ENCODE data around the gene ZNF678. TPM values are rescaled to one million over a fixed set of nuclear protein-coding genes. Genes with fewer than 3 reads are reported as not detected.
A peak's percentile ranks its signal among the peaks of the same experiment; 100 is the strongest.

Gene ZNF678
- total and polyA plus RNA-seq, 9 of the 15 experiments (the other 6 are each of a cell fraction or from before 2014, with no cell fraction given): 3.0 to 16.8 (median 8.0) TPM

- TF ChIP-seq HMGXB4 (CRISPR knock-in tag; IDR thresholded peaks at IDR 0.05) (no peak), L3MBTL2 (IDR thresholded peaks at IDR 0.05) (0 out of 2 replicates have a peak, but pooled peaks have one; percentile 46), KAT7 (CRISPR knock-in tag; IDR thresholded peaks at IDR 0.05; ENCODE audit: borderline replicate concordance) (no peak), NCOA6 (IDR thresholded peaks at IDR 0.05) (no peak), POLR3A (IDR thresholded peaks at IDR 0.05; ENCODE audit: borderline replicate concordance, extremely low read depth, insufficient read depth, insufficient read length) (no peak), ATF1 (CRISPR knock-in tag; IDR thresholded peaks at IDR 0.05) (no peak), ATF1 (tag; IDR thresholded peaks at IDR 0.05) (peak; percentile 66), MCM7 (IDR thresholded peaks at IDR 0.05) (no peak), ZNF41 (CRISPR knock-in tag; conservative IDR thresholded peaks at IDR 0.05) (no peak), ZNF146 (CRISPR knock-in tag; IDR thresholded peaks at IDR 0.05; ENCODE audit: unreplicated experiment) (no peak), CREB1 (IDR thresholded peaks at IDR 0.05) (no peak), CREB1 (CRISPR knock-in tag; IDR thresholded peaks at IDR 0.05) (peak; percentile 53), ETV1 (tag; conservative IDR thresholded peaks at IDR 0.05; ENCODE audit: low read depth) (no peak), TBP (optimal IDR thresholded peaks at IDR 0.05; ENCODE audit: low read depth, low read length) (no peak), CCNT2 (IDR thresholded peaks at IDR 0.05; ENCODE audit: borderline replicate concordance, extremely low read depth, insufficient read length, low read depth, low read length) (no peak), LCOR (CRISPR knock-in tag; IDR thresholded peaks at IDR 0.05) (no peak)
Measured at GRCh38 chr1:227518876-227519275, 44.5 kb upstream of the ZNF678 start (continued).

All from K562 (cell line).